Measurements from ENCODE around the gene SIPA1L3.

GRCh38 chr19:38105574-38105973, 198.6 kb downstream of the SIPA1L3 start:
- TF ChIP-seq CTCF (IDR thresholded peaks at IDR 0.05; ENCODE audit: insufficient read depth, low read depth, low read length) (no peak), EZH2 (IDR thresholded peaks at IDR 0.05; ENCODE audit: insufficient read depth, low read length) (no peak)
